MM.1S (cell line): ENCODE results near the gene CISH.

ENCODE experiments used
- DNase-seq: peaks from one replicate; pipeline ENCODE4 v3.0.0-alpha.2; 2015
- H2AFZ ChIP-seq: fragments of 300-600 bp; sonication (generic); 2 replicates; pipeline ENCODE4 v1.6.0; 2016; ENCODE audit warnings: antibody characterized with exemption, low read length
- H3F3A ChIP-seq: fragments of 300-600 bp; sonication (generic); 2 replicates; pipeline ENCODE4 v1.6.1; 2016; ENCODE audit warnings: mild to moderate bottlenecking, antibody characterized with exemption, low read length, moderate library complexity, mixed read lengths; ENCODE audit not compliant: insufficient read depth
- H3K27ac ChIP-seq: fragments of 300-600 bp; sonication (generic); 2 replicates; pipeline ENCODE4 v1.5.1; 2016; ENCODE audit warnings: mild to moderate bottlenecking, low read length
- H3K27me3 ChIP-seq: fragments of 300-600 bp; sonication (generic); replicated peaks from 2 replicates; pipeline ENCODE4 v1.6.0; 2016; ENCODE audit warnings: low read length; ENCODE audit not compliant: insufficient read depth
- H3K36me3 ChIP-seq: fragments of 300-600 bp; sonication (generic); replicated peaks from 2 replicates; pipeline ENCODE4 v1.6.1; 2016; ENCODE audit warnings: mild to moderate bottlenecking, low read length, mixed read lengths; ENCODE audit not compliant: insufficient read depth
- H3K4me1 ChIP-seq: fragments of 300-600 bp; sonication (generic); 2 replicates; pipeline ENCODE4 v1.6.1; 2016; ENCODE audit warnings: low read length, mixed read lengths
- H3K4me2 ChIP-seq: fragments of 300-600 bp; sonication (generic); 2 replicates; pipeline ENCODE4 v1.6.0; 2016; ENCODE audit warnings: low read depth, low read length
- H3K4me3 ChIP-seq: fragments of 300-600 bp; sonication (generic); 2 replicates; pipeline ENCODE4 v1.5.1; 2016; ENCODE audit warnings: low read length, mixed read lengths
- H3K79me2 ChIP-seq: fragments of 300-600 bp; sonication (generic); 2 replicates; pipeline ENCODE4 v1.6.1; 2016; ENCODE audit warnings: mixed run types, low read length, mixed read lengths
- H3K9ac ChIP-seq: fragments of 300-600 bp; sonication (generic); 2 replicates; pipeline ENCODE4 v1.6.1; 2016; ENCODE audit warnings: low read length, mixed read lengths
- H3K9me2 ChIP-seq: fragments of 300-600 bp; sonication (generic); replicated peaks from 2 replicates; pipeline ENCODE4 v1.6.1; 2016; ENCODE audit warnings: mild to moderate bottlenecking, low read length, mixed read lengths; ENCODE audit not compliant: insufficient read depth
- H3K9me3 ChIP-seq: fragments of 300-600 bp; sonication (generic); replicated peaks from 2 replicates; pipeline ENCODE4 v1.6.1; 2016; ENCODE audit warnings: mild to moderate bottlenecking, low read length, mixed read lengths; ENCODE audit not compliant: insufficient read depth
- H4K20me1 ChIP-seq: fragments of 300-600 bp; sonication (generic); 2 replicates; pipeline ENCODE4 v1.6.1; 2016; ENCODE audit warnings: mild to moderate bottlenecking, low read length, moderate library complexity, mixed read lengths; ENCODE audit not compliant: insufficient read depth
- EZH2 ChIP-seq: fragments of 300-600 bp; sonication (generic); optimal IDR thresholded peaks from 2 replicates; pipeline ENCODE3; 2017; ENCODE audit warnings: low read depth, mild to moderate bottlenecking, antibody characterized with exemption, low read length, mixed read lengths
- EZH2phosphoT487 ChIP-seq: fragments of 300-600 bp; sonication (generic); IDR thresholded peaks from 2 replicates; pipeline ENCODE4 v1.6.1; 2018; ENCODE audit warnings: antibody characterized with exemption, low read length
- TF ChIP-seq, protein P1 (sequence below): fragments of 300-600 bp; sonication (generic); IDR thresholded peaks from 2 replicates; pipeline ENCODE4 v1.5.1; 2016; ENCODE audit warnings: antibody characterized with exemption, low read length, mixed read lengths

Gene CISH

DNA sequence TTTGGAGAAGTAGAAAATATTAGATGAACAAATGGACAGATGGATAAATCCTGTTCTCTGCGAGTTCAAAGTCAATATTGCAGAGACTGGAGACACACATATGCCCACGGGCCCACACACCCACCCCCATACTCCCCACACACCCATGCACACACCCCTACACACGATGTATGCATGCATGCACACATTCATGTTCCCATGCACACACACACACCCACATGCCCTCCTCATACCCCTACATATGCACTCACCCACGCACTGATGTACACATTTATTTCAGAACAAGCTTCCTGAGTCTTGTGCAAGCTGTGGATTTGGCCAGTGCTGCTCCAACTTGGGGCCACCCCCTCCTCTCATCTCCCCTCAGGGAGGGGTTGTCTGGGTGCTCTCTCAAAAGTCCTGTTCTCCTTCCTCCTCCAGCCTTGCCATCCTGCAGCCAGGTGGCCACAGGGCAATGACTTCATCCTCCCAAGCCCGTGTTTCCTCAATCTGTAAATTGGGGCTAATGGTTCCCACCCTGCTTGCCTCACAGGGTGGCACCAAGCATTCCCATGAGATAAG is 21.7 kb upstream of the CISH start:
- TF ChIP-seq, protein P1, sequence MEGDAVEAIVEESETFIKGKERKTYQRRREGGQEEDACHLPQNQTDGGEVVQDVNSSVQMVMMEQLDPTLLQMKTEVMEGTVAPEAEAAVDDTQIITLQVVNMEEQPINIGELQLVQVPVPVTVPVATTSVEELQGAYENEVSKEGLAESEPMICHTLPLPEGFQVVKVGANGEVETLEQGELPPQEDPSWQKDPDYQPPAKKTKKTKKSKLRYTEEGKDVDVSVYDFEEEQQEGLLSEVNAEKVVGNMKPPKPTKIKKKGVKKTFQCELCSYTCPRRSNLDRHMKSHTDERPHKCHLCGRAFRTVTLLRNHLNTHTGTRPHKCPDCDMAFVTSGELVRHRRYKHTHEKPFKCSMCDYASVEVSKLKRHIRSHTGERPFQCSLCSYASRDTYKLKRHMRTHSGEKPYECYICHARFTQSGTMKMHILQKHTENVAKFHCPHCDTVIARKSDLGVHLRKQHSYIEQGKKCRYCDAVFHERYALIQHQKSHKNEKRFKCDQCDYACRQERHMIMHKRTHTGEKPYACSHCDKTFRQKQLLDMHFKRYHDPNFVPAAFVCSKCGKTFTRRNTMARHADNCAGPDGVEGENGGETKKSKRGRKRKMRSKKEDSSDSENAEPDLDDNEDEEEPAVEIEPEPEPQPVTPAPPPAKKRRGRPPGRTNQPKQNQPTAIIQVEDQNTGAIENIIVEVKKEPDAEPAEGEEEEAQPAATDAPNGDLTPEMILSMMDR = no peak
- no peak for TF ChIP-seq EZH2
- no peak for TF ChIP-seq EZH2phosphoT487
- H3K9me3 ChIP-seq = no peaks in the 10 kb centered on the region
- no peak overlapping the region for H3K4me3 ChIP-seq
- H2AFZ ChIP-seq = no peak overlapping the region
- peaks cover 7% of the 10 kb centered on the region for H3K79me2 ChIP-seq
- H3K4me2 ChIP-seq = no peak overlapping the region
- no peaks in the 10 kb centered on the region for H3K27me3 ChIP-seq
- H3F3A ChIP-seq = no peaks in the 10 kb centered on the region
- H3K36me3 ChIP-seq = no peaks in the 10 kb centered on the region
- H3K27ac ChIP-seq = no peak overlapping the region
- H3K4me1 ChIP-seq = no peaks in the 10 kb centered on the region
- no peak for DNase-seq
- no peak overlapping the region for H3K9ac ChIP-seq
- H3K9me2 ChIP-seq = no peaks in the 10 kb centered on the region
- no peaks in the 10 kb centered on the region for H4K20me1 ChIP-seq

DNA sequence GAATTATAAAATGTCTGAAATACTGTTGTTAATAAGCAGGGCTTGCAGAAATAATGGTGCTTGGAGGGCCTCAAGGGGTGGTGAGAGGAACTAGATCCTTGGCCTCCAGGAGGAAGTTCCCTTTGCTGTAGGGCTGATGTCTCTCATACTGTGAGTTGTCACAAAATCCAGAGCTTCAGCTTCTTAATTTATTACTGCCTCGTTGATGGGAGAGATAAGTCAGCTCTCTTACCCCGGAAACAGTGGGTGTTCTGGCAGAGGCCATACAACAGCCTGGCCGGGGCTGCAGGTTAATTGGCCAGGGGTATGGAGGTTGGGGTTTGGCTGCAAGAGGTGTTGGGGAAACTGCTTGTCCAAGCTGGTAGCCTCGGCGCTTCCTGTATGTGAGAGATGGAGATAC is 20.9 kb upstream of the CISH start:
- Histone ChIP-seq H3K9me3 (no peaks in the 10 kb centered on the region), H3K27ac (no peak overlapping the region), H4K20me1 (no peaks in the 10 kb centered on the region), H3K9ac (no peak overlapping the region), H3K79me2 (peaks cover 9% of the 10 kb centered on the region), H2AFZ (no peak overlapping the region), H3F3A (no peaks in the 10 kb centered on the region), H3K4me2 (no peak overlapping the region), H3K4me1 (no peaks in the 10 kb centered on the region), H3K4me3 (no peak overlapping the region), H3K36me3 (no peaks in the 10 kb centered on the region), H3K27me3 (no peaks in the 10 kb centered on the region), H3K9me2 (no peaks in the 10 kb centered on the region)
- TF ChIP-seq EZH2phosphoT487 = no peak
- TF ChIP-seq, protein P1 = no peak
- no peak for TF ChIP-seq EZH2
- no peak for DNase-seq

DNA sequence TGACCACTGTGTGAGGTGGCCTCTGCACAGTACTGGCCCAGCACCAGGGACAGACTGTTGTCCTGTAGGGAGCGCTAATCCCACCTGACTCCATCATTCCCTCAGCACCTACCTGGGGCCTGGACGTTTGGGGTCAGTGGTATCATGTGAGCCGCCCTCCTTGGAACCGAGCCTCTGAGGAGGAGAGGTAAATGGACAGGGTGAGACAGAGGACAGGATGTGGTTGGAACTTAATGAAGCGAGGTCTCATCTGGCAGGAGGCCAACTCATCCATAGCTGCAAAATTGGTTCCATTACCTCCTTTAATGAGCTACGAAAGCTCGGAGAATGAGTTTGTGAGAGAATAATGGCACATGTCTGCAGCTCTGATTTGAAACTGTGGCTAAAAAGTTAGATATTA is 19.3 kb upstream of the CISH start:
- no peaks in the 10 kb centered on the region for H3K9me3 ChIP-seq
- H2AFZ ChIP-seq = no peak overlapping the region
- no peak overlapping the region for H3K4me2 ChIP-seq
- H3K9me2 ChIP-seq = no peaks in the 10 kb centered on the region
- H4K20me1 ChIP-seq = no peaks in the 10 kb centered on the region
- H3F3A ChIP-seq = no peaks in the 10 kb centered on the region
- no peak overlapping the region for H3K9ac ChIP-seq
- H3K27me3 ChIP-seq = no peaks in the 10 kb centered on the region
- no peak for DNase-seq
- no peaks in the 10 kb centered on the region for H3K36me3 ChIP-seq
- no peak overlapping the region for H3K4me3 ChIP-seq
- TF ChIP-seq, protein P1 = no peak
- TF ChIP-seq EZH2phosphoT487 = no peak
- no peak for TF ChIP-seq EZH2
- H3K79me2 ChIP-seq = peaks cover 17% of the 10 kb centered on the region
- no peak overlapping the region for H3K27ac ChIP-seq
- no peaks in the 10 kb centered on the region for H3K4me1 ChIP-seq
